SK-N-MC (cell line): ENCODE measurements around the gene PRKN.

Experiments used
- EZH2 ChIP-seq: fragments of 200-600 bp; sonication (generic); IDR thresholded peaks from one replicate; pipeline ENCODE4 v1.6.1; 2017; ENCODE audit warnings: antibody characterized with exemption
- POLR2AphosphoS5 ChIP-seq: IDR thresholded peaks from 2 replicates; pipeline ENCODE4 v1.6.1; 2012; ENCODE audit warnings: mild to moderate bottlenecking, low read depth, low read length, borderline replicate concordance

DNA sequence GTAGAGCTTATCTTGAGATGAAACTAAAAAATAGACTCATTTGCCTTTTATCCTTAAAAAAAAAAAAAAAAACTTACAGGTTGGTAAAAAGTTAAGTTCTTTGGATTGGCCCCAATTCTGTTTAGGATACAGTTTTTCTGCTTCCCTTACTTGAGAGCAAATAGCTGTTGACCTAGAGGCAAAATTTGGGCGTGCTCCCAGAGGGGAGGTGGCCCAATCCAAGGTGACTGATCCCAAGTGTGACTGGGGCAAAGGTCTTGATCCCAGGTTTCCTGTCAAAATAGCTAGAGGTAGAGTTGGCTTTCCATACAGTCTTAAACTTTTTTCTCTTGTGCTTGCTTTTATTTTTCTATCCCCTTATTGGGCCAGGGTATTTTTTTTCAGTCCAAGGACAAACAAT lies 1089.9 kb downstream of the PRKN start:
- TF ChIP-seq POLR2AphosphoS5 (no peak), EZH2 (no peak)
